ENCODE data around the gene COL18A1.
"Not testable (repeated sequence)": the region's sequence is repeated elsewhere in the genome, so short reads cannot be mapped to it uniquely, and the experiment has no call there.

Gene COL18A1

DNA sequence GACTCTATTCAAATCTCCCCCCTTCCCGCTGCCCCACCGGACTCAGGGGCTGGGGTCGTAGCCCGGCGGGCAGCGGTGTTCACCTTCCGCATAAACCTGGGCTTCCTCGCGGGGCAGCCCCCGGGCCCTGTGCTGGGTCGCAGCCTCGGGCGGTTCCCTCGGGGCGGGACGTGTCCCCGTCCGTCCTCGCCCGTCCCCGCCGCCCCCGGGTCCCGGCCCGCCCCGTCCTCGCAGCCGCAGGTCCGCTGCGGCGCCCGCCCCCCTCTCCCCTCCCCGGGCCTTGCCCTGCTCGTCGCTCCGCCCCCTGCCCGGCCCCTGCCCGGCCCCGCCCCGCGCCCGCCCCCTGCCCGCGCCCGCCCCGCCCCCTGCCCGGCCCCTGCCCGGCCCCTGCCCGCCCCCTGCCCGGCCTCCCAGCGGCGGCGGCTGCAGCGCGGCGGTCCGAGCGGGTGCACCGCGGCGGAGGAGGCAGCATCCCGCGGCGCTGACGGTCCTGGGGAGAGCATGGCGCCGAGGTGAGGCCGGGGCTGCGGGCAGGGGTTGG is at the start of gene COL18A1:
Gene COL18A1 (plus strand): TSS at position 436 of the 541 bp plus-strand sequence. CDS start 66 bp downstream, at position 502.
- peak; percentile 28 to 77 (median 36) for DNase-seq

DNA sequence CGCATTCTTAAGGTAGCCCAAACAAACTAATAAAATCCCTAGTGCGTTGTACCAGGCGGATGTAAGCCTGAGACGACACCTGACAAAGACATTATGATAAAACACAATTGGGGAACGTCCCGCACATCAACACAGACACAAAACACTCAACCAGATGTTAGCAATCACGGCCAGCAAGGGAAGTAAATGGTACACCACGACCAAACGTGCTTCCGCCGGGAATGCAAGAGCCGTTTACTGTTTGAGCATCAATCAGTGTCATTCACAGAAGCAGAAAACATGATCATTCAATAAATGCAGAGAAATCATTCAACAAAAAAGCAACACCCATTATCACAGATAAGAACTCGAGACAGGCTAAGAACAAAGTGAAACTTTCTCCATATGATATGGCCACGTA is 49.4 kb upstream of the COL18A1 start:
- DNase-seq = peak in 1 of 3 donors; percentile 8

DNA sequence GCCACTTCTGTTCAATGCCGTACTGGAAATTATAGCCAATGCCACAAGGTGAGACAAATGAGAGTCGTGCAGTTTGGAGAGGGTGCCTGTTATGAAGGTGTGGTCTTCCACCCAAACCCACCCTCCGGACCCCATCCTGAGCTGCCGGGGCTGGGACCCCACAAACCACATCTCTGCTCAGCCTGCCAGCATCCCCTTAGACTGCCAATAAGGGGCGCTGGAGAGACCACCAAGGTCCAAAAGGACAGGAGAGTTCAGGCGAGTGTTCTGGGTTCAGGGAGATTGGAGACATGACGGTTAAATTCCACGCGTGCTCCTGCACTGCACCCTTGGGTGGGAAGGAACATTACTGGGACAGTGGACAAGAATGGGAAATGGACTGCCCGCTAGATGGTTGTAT is 48.7 kb upstream of the COL18A1 start:
- DNase-seq = no peak

DNA sequence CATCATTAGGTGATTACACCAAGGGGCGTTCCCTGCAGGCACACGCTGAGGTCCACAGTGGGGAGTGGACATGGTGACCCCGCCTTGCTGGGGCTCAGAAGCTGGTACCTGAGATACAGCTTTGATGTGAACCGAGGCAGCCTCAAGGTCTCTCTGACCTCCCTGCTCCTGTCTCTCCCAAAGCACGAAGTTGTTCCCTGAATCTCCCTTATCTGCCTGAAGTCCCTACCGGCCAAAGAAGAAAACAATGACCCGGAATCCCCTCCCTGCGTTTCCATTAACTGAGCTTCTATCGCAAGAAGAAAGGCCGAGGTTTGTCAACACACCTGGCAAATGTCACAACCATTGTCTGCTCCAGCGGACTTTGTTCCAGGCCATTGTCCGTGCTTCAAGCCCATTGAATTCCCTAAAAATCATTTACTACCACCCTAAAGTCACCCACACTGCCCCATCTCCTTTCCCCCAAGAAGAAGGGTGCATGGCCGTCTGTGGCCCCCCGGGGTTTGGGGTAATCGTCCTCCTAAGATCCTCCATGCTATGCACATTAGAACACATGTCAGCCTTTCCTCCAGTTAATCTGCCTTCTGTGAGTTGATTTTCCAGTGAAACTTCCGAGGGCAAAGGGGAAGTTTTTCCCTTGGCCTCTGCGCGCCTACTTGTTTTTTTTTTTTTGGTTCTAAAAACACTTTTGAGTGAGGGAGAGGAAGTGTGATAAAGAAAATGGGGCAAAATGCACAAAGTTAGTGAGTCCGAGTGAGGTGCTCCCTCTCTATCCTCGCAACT is 48.1 kb upstream of the COL18A1 start:
- DNase-seq = no peak

DNA sequence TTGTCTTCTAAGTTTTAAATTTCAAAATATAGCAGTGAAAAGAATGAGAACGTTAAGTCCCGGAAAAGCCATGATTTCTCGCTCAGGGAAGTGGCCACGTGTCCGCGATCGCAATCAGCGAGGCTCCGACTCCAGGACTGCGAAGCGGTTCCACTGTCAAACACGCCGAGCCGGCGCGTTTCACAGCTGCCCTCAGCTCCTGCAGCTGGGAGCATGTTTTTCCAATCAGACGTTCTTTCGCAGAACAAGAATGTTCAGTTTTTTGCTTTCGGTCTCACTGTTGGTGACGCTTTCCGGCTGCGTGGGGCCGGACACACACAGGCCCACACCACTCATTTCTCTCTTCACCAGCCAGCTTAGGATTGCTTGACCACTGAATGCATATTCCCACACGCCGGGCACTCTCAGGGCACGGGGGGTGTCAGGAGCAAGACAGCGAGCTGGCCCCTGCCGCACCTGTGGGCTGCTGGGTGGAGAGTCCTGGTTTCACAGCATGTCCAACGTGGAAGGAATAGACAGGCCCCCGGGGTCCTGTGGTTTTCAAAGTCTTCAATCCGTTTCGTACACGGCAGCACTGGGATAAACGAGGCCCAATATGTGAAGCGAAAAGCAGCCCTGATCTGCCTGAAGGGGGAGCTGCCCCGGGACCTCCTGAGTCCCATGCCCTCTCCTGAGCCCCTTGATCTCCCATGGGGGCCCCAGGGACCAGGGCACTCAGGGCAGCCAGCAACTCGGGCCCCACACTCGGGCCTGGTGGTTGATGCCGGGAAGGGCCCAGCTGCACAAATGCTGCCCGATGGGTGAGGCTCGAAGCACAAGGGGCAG is 47.3 kb upstream of the COL18A1 start:
- DNase-seq = no peak

DNA sequence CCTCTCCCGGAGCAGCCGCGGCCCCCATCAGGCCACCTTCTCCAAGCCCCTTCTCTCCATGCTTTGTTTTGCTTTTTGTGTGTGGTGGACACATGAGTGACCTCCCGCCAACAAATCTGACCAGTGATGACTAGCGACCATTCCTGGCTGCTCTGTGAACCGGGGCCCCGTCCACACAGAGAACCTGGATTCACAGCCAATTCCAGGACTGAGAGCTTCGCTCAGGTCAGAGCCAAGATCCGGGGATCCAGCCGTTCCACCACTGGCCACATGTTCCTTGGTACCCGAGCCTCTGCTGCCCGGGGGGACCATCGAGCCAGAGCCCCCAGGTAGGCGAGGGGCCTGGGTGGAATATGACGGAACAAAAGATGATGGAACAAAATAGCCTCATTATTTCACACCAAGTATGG is 46.7 kb upstream of the COL18A1 start:
- no peak for DNase-seq

DNA sequence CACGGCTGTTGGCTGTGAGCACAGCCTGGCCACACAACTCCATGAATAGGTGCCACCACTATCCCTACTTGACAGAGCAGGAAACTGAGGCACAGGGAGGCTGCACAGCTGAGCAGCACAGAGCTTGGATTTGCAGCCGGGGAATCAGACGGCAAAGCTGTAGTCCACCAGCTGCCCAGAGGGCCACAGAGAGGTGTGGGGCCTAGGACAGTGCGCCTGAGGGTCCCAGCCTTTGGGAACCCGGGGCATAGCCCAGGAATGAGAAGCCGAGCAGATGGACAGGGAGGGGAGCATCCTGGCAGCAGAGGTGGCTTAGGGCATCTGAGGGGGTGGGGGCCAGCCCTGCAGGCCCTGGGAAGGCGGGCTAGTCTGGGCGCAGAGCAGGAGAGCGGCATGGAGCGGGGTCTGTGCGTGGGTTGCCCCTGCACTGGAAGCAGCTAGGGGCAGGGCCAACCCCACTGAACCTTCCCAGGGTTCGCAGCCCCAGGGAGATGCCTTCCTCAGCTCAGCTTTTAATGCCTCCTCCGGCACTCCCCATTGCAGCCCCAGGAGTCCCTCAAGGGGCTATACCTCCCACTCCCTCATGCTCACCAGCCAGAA is 46.2 kb upstream of the COL18A1 start:
- no peak for DNase-seq

DNA sequence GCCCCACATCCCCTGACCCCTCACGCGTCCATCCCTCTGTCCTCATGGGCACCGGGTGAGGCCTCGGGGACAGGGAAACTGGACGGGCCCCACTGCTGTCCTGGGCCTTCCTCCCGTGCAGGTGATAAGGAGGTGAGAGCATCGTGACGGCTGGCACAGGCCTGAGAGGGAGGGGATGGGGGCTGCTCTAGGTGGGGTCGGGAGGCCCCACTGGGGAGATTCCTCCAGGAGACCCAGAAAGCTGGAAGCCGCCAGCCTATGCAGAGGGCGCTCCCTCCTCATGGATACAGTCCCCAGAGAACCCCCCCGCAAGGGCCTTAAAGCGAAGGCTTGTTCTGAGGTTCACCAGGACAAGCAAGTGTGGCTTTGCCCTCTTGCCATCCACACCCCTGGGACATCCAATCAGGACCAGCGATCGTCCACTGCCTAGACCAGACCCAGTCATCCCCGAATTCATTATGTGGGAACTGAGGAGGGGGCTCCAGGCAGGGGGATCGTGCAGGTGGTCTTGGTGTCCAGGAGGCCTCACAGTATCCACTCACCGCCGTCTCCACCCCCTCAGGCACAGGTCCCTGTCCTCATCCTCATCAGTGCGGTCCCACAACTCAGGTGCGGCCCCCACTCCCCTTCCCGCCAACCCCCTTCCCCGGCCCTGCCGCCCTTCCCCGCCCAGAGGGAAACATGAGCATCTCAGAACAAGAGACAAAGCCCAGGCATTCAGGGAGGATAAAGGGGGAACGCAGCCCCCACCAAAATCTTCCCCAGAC is 45.3 kb upstream of the COL18A1 start:
- no peak for DNase-seq

DNA sequence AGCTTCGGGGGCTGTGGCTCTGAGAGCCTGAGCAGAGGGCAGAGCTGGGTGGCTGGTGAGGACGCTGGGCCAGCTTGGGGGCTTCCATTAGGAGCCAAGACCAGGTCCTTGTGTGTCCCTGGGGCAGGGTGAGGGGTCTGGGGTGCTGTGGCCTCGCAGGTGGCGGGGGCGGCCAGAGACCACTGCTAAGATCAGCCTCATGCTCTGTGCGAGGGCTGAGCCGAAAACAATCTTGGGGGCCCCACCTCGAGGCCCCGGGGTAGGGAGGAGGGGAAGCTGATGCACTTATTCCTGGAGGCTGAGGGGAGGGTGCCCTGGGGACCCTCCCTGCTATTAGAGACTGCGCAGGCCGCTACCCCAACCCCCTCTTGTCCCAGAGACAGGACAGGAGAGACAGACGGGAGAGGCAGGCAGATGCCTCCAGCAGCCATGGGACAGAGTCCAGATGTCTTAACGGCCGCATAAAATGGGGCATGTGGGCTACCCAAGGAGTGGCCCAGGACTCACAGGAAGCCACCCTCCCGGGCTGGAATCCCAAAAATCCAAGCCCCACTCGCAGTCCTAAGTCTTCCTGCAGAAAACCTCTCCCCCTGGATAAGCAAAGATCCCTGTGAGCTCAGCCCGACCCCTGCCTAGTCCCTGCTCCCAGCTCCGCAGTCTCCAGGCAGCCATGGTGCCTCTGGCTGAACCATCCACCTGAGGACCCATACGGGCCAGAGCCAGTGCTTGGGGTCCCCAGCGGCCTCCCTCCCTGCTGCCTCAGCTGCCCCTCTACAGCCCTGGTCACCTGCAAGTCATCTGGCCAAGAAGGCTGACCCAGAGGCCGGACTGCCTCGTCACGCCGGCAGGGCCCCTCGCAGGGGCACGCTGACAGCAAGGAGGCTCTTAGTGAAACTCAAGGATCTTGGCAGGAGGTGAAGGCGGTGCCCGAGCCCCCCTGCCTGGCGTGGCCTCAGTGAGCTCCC is 43.6 kb upstream of the COL18A1 start:
- DNase-seq = no peak

DNA sequence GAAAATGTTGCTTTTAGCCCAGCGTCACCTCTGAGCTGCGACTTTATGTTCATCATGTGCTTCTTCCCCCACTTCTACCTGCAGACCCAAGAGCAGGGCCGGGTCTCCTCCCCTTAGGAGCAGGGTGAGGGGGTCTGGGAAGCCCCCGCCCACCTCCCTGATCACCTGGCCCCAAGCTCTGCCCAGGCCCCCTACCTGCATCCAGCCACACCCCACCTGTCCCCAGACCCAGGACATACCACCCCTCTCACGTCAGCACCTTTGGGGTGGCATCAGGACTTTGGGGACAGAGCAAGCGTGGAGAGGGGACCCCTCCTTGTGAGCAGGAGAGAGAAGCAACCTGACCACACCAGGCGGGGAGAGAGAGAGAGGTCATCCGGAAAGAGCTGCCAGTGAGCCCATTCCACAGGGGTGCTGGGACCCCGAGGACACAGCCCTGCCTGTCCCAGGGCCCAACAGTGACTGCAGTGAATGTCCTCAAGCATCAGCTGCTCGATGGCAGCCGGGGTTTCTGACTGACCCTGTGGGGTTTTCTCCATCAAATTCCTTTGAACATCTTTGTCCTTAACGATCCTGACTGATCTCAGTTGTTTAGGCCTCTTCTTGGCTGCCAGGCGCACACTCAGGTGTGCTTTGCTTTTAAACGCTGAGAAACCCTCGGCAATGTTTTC is 42.8 kb upstream of the COL18A1 start:
- DNase-seq = no peak

DNA sequence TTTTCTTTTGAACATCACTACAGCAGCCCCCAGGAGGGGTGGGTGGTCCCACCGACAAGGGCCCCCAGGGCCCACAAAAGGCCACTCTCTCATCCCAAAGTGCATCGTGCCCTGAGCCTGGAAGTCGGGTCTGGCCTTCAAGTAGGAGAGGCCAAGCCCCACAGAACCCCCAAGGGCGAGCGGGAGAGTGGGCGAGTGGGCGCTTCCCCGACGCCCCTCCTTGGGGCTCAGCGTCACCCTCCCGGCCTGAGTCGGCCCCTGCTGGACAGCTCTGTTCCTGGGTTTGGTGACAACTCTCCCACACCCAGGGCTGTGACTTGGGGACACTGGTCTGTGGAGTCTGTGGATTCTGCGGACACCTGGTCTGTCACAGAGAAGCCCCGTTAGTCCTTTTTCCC is 42.2 kb upstream of the COL18A1 start:
- no peak for DNase-seq

DNA sequence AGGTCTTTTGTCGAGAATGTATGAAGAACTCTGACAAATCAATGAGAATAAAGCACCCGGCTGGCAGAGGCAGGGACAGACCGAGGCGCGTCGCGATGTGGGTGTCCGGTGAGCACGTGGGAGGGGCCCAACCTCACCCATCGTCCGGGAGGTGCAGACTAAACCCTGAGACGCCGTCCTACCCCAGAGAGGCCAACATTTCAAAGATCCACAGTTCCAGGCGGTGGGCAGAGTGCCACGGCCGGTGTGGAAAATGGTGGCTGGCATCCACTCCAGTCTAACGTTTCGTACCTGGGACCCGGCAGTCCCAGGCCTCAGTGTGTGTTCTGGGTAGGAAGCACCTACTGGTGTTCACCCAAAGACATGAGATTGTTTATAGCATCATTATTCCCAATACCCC is 41.7 kb upstream of the COL18A1 start:
- not testable (repeated sequence) for DNase-seq

DNA sequence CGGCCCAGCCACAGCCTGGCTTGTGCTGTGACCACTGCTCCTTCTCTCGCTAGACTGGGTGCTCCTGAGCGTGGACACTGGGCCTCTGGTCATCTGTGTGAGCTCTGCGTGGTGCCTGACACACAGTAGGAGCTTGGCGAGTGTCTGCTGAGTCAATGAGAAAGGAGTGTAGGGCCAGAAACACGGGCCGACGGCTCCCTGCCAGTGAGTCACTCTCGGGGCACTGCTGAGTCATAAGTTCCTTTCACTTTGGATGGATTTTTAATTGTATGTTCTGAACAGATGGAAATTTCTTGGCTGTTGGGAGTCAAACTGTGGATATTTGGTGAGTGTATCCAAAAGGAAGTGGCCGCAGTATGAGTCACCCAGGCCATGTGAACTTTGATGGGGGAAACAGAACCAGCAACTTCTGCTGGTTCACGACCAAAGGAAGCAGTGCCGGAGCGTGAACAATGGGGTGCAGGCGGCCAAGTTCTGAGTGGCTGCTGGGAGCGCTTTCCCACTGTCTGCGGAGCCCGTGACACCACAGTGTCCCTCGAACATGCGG is 41.0 kb upstream of the COL18A1 start:
- DNase-seq = peak; percentile 88 to 95 (median 95)

DNA sequence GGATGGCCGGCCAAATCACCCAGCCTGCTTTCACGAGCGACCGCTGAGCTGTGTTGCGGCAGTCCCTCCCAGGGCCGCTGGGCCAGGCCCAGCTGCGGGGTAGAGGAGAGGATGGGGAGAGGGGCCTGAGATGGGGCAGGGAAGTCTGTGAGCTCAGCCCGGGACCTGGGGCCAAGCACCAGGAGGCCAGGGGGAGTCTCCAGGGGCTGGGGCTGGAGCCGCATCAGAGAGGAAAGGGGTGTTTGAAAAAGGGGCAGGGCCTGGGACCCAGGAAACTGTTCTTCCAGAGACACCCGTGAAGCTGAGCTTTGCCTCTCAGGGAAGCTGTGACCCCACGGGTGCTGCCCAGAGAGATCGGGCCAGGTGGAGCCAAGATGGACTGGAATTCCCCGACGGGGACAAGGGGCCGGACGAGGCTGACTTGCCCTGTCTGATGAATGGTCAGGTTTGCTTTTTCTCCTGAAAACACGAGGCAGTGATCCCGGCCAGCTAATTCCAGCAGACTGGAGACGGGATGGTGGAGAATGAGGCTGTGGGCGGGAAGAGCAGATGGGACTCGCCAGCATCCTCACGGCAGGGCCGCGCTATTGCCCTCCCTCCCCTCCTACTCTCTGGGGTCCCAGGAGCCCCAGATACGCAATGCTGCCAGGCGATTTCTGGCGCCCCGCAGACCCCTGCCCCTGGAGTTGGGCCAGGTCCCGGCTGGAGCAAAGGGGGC is 40.3 kb upstream of the COL18A1 start:
- DNase-seq = no peak

DNA sequence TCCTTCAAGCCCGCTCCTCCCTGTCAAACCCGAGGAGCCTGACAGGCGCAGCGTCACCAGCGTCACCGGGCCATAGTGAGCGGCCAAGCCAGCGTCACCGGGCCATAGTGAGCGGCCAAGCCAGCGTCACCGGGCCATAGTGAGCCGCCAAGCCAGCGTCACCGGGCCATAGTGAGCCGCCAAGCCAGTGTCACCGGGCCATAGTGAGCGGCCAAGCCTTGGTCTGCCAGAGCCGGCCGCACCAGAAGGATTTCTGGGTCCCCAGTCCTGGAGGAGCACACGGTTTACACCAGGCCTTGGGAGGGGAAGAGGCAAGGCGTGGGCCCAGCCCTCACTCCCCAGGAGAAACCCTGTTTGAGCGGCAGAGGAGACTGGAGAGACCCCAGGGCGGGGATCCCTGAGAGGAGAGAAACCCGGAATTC is 39.8 kb upstream of the COL18A1 start:
- no peak for DNase-seq

DNA sequence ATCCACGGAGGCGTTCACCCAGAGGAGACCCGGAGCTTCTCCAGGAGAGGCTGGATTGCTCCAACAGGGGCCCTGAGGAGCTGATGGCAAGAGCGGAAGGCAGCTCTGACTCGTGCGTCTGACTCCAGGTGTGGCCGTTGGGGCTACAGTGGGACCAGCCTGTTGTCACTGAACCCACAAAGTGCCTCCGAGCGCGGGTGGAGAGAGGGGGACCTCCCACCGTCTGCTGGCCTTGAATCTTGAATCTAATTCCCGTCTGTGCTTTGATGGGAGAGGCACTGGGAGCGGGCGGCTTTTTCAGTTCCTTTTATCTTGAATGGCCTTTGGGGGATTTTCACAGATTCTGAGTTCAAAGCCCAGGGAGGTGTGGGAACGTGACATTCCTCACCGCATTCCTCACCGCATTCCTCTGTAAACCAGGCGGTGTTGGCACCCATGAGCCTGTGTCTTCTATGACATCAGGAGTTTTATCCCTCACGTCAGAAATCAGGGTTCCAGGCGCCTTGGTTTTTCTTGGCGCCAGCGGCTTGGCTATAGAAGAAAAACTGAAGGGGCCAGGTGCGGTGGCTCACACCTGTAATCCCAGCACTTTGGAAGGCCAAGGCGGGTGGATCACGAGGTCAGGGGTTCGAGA is 39.2 kb upstream of the COL18A1 start:
- no peak for DNase-seq

DNA sequence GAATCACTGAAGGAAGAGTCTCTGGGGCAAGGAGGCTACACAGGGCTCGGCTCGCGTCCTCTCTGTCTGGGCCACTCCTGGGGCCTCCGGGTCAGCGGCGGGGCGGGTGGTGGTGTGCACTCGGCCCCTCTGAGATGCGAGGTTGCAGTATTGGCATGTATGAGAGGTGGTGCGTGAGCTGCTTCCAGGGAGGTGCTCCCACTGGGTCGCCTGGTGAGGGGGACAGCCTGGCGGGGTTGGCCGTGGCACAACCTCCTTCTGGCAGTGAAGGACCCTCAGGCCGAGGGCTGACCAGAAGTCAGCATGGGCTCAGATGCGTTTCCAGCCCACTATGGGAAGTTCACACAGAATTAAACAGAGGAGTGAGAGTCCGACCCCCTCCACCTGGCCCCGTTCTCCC is 38.5 kb upstream of the COL18A1 start:
- no peak for DNase-seq

DNA sequence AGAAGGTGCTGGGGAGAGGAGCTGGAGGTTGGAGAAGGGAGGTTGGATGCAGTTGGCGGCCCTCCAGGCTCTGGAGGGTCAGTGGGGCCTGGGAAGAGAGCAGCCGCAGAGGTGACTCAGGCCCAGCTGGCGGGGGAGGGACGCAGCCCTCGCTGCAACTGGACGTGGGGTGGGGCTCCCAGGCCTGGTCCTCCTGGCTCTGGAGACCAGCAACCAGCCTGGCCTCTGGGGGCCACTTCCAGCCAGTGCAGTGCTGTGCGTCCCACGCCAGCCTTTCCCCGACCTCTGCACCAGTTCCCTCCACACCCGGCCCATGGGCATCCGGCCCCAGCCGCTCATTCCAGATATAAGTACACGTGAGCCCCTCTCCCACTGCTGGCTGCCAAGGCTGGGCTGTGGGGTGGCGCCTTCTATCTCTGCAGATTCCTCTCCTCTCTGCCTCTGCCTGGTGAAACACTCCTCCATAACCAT is 38.0 kb upstream of the COL18A1 start:
- no peak for DNase-seq

Data from suppressor macrophage treated with lipopolysaccharide for 1 hour (primary cell).